H9 (cell line): ENCODE data around the gene CORO2B. TPM values are rescaled to one million over a fixed set of nuclear protein-coding genes. Genes with fewer than 3 reads are reported as not detected.

ENCODE experiments used
- DNase-seq: peaks from one replicate; pipeline ENCODE4 v3.0.0-alpha.2; 2017
- H2AFZ ChIP-seq: one replicate; pipeline ENCODE4 v1.6.1; 2013; ENCODE audit warnings: mild to moderate bottlenecking, low read length, control low read depth, moderate library complexity
- H2AK5ac ChIP-seq: 2 replicates; pipeline ENCODE4 v1.6.1; 2013; ENCODE audit warnings: low read length, control low read depth, mixed read lengths; ENCODE audit not compliant: insufficient read length
- H2BK120ac ChIP-seq: one replicate; pipeline ENCODE4 v1.6.1; 2013; ENCODE audit warnings: low read depth, mild to moderate bottlenecking, low read length, control low read depth, inconsistent platforms; ENCODE audit not compliant: poor library complexity, severe bottlenecking
- H2BK12ac ChIP-seq: 2 replicates; pipeline ENCODE4 v1.6.1; 2013; ENCODE audit warnings: low read length, control low read depth, mixed read lengths, low read depth; ENCODE audit not compliant: insufficient read length
- H2BK15ac ChIP-seq: 2 replicates; pipeline ENCODE4 v1.6.1; 2013; ENCODE audit warnings: low read depth, low read length, control low read depth
- H2BK20ac ChIP-seq: one replicate; pipeline ENCODE4 v1.6.1; 2013; ENCODE audit warnings: low read depth, mild to moderate bottlenecking, low read length, control low read depth, inconsistent platforms; ENCODE audit not compliant: poor library complexity, severe bottlenecking
- H2BK5ac ChIP-seq: 2 replicates; pipeline ENCODE4 v1.6.1; 2013; ENCODE audit warnings: low read length, control low read depth, mixed read lengths; ENCODE audit not compliant: insufficient read length
- H3K14ac ChIP-seq: 2 replicates; pipeline ENCODE4 v1.6.1; 2013; ENCODE audit warnings: low read length, control low read depth; ENCODE audit not compliant: insufficient read depth
- H3K18ac ChIP-seq: 2 replicates; pipeline ENCODE4 v1.6.1; 2013; ENCODE audit warnings: low read depth, mild to moderate bottlenecking, mixed read lengths, low read length, control low read depth; ENCODE audit not compliant: insufficient read length
- H3K23ac ChIP-seq: 2 replicates; pipeline ENCODE4 v1.6.1; 2013; ENCODE audit warnings: low read length, control low read depth, mixed read lengths, low read depth; ENCODE audit not compliant: insufficient read length
- H3K23me2 ChIP-seq: 2 replicates; pipeline ENCODE4 v1.6.1; 2013; ENCODE audit warnings: low read depth, mild to moderate bottlenecking, mixed read lengths, low read length, control low read depth; ENCODE audit not compliant: insufficient read length, poor library complexity, severe bottlenecking
- H3K27ac ChIP-seq: 2 replicates; pipeline ENCODE4 v1.5.1; 2013; ENCODE audit warnings: low read length, control low read depth, mixed read lengths, low read depth; ENCODE audit not compliant: insufficient read length
- H3K27me3 ChIP-seq: 2 replicates; pipeline ENCODE4 v1.6.1; 2013; ENCODE audit warnings: low read length, control low read depth, inconsistent platforms; ENCODE audit not compliant: insufficient read depth
- H3K4ac ChIP-seq: 2 replicates; pipeline ENCODE4 v1.6.1; 2013; ENCODE audit warnings: low read depth, mild to moderate bottlenecking, control low read depth, inconsistent platforms, low read length, moderate library complexity
- H3K4me1 ChIP-seq: 2 replicates; pipeline ENCODE4 v1.6.1; 2013; ENCODE audit warnings: low read length, control low read depth, inconsistent platforms; ENCODE audit not compliant: insufficient read depth
- H3K4me2 ChIP-seq: 2 replicates; pipeline ENCODE4 v1.6.1; 2013; ENCODE audit warnings: low read length, control low read depth, mixed read lengths; ENCODE audit not compliant: insufficient read length, insufficient read depth
- H3K56ac ChIP-seq: 2 replicates; pipeline ENCODE4 v1.6.1; 2013; ENCODE audit warnings: low read depth, mild to moderate bottlenecking, mixed read lengths, low read length, control low read depth; ENCODE audit not compliant: insufficient read length
- H3K79me1 ChIP-seq: 2 replicates; pipeline ENCODE4 v1.6.1; 2013; ENCODE audit warnings: low read depth, mild to moderate bottlenecking, moderate library complexity, low read length, control low read depth, inconsistent platforms; ENCODE audit not compliant: insufficient read depth, poor library complexity, severe bottlenecking
- H3K79me2 ChIP-seq: 2 replicates; pipeline ENCODE4 v1.6.1; 2013; ENCODE audit warnings: low read length, control low read depth, inconsistent platforms; ENCODE audit not compliant: insufficient read depth
- H3K9ac ChIP-seq: 2 replicates; pipeline ENCODE4 v1.6.1; 2013; ENCODE audit warnings: low read length, control low read depth, mixed read lengths; ENCODE audit not compliant: insufficient read length; ENCODE audit errors: extremely low read depth
- H3K9me3 ChIP-seq: one replicate; pipeline ENCODE4 v1.6.1; 2013; ENCODE audit warnings: low read depth, low read length, inconsistent platforms; ENCODE audit not compliant: control insufficient read depth
- H3T11ph ChIP-seq: one replicate; pipeline ENCODE4 v1.6.1; 2013; ENCODE audit warnings: mild to moderate bottlenecking, low read length, control low read depth, inconsistent platforms
- H4K20me1 ChIP-seq: one replicate; pipeline ENCODE4 v1.6.1; 2013; ENCODE audit not compliant: control insufficient read depth, insufficient read length, insufficient read depth
- H4K5ac ChIP-seq: 2 replicates; pipeline ENCODE4 v1.6.1; 2013; ENCODE audit warnings: low read depth, mild to moderate bottlenecking, mixed read lengths, low read length, control low read depth; ENCODE audit not compliant: insufficient read length
- H4K8ac ChIP-seq: replicated peaks from 2 replicates; pipeline ENCODE4 v1.6.1; 2013; ENCODE audit warnings: low read length, control low read depth, mixed read lengths, low read depth; ENCODE audit not compliant: insufficient read length
- H4K91ac ChIP-seq: 2 replicates; pipeline ENCODE4 v1.6.1; 2013; ENCODE audit warnings: low read depth, mild to moderate bottlenecking, moderate library complexity, mixed read lengths, low read length, control low read depth; ENCODE audit not compliant: insufficient read length
- H3K27ac Mint-ChIP-seq, 3 experiments: 2 replicates in 2 of 3; 3 replicates in 1 of 3; pipeline ENCODE4 v1.8.0; 2020 to 2021; ENCODE audit warnings: mixed read lengths in 3 of 3, mild to moderate bottlenecking in 1 of 3, moderate library complexity in 1 of 3
- H3K27me3 Mint-ChIP-seq: 2 replicates; pipeline ENCODE4 v1.8.0; 2021; ENCODE audit warnings: low read depth, mild to moderate bottlenecking, moderate library complexity, mixed read lengths
- H3K36me3 Mint-ChIP-seq, 3 experiments: 2 replicates in 2 of 3; 3 replicates in 1 of 3; pipeline ENCODE4 v1.8.0; 2020 to 2021; ENCODE audit warnings: low read depth in 3 of 3, mixed read lengths in 3 of 3; ENCODE audit not compliant: insufficient read depth in 1 of 3
- H3K4me1 Mint-ChIP-seq, 2 experiments: 2 replicates each; pipeline ENCODE4 v1.8.0; 2020; ENCODE audit warnings: mixed read lengths in 2 of 2
- H3K4me3 Mint-ChIP-seq, 2 experiments: 2 replicates in 1 of 2; 3 replicates in 1 of 2; pipeline ENCODE4 v1.8.0; 2020 to 2021; ENCODE audit warnings: mild to moderate bottlenecking in 2 of 2, mixed read lengths in 2 of 2, moderate library complexity in 1 of 2
- H3K9me3 Mint-ChIP-seq, 2 experiments: 2 replicates in 1 of 2; 3 replicates in 1 of 2; pipeline ENCODE4 v1.8.0; 2020; ENCODE audit warnings: mild to moderate bottlenecking in 2 of 2, mixed read lengths in 2 of 2, moderate library complexity in 1 of 2
- CTCF ChIP-seq: fragments of 200-600 bp; sonication (generic); conservative IDR thresholded peaks from 3 replicates; pipeline ENCODE4 v1.8.0; 2021; ENCODE audit warnings: antibody characterized with exemption, mild to moderate bottlenecking
- WGBS: extraction: QIAGEN DNeasy Blood & Tissue Kit; methylation state at CpG from one replicate; pipeline ENCODE4 v1.1.7; 2013; ENCODE audit warnings: missing lambda C conversion rate, low lambda C conversion rate, mixed read lengths; ENCODE audit not compliant: insufficient read length; ENCODE audit errors: extremely low coverage; 5-methylcytosine and 5-hydroxymethylcytosine counted together
- total RNA-seq: library from RNA; stranded (reverse); gene quantifications from 2 replicates; pipeline ENCODE4 v1.2.1, GENCODE V29; 2021

The CORO2B gene
- total RNA-seq, 1 experiment from 2014 or later: 3.1 TPM

GRCh38 chr15:68567345-68567744, 11.4 kb upstream of the CORO2B start:
- no peak overlapping the region for H4K5ac ChIP-seq
- H3K36me3 Mint-ChIP-seq: no peaks in the 10 kb centered on the region
- H3K4me1 ChIP-seq: peaks cover 15% of the 10 kb centered on the region; the same call in 1 of the 2 replicates

More at GRCh38 chr15:68567345-68567744, 11.4 kb upstream of the CORO2B start:
- H2BK20ac ChIP-seq: no peak overlapping the region
- no peak overlapping the region for H2BK5ac ChIP-seq
- Mint-ChIP-seq H3K4me1 (peaks cover 44 to 55% of the 10 kb centered on the region in 2 experiments), H3K4me3 (no peak overlapping the region), H3K9me3 (peaks cover 0 to 3% of the 10 kb centered on the region in 2 experiments; a peak in 1 of 5 replicates), H3K27ac (no peak overlapping the region; a peak in 2 of 7 replicates), H3K27me3 (peaks cover 4% of the 10 kb centered on the region)
- H3K56ac ChIP-seq: no peak overlapping the region
- no peak for TF ChIP-seq CTCF
- no peak overlapping the region for H3K14ac ChIP-seq
- H3K27ac ChIP-seq: no peak overlapping the region
- no peak overlapping the region for H2BK120ac ChIP-seq
- no peak overlapping the region for H2AFZ ChIP-seq
- H2BK12ac ChIP-seq: no peak overlapping the region
- no peaks in the 10 kb centered on the region for H3K79me2 ChIP-seq
- H3K23ac ChIP-seq: no peak overlapping the region
- no peak overlapping the region for H2AK5ac ChIP-seq
- no peak overlapping the region for H3K9ac ChIP-seq
- no peak overlapping the region for H3K4me2 ChIP-seq
- WGBS: no CpG with 5 or more reads among the region's 3 CpGs
- no peak overlapping the region for H3K4ac ChIP-seq
- no peak overlapping the region for H3T11ph ChIP-seq
- no peak for DNase-seq
- H3K18ac ChIP-seq: no peak overlapping the region
- H4K8ac ChIP-seq: no peak overlapping the region
- H3K9me3 ChIP-seq: no peaks in the 10 kb centered on the region
- H2BK15ac ChIP-seq: no peak overlapping the region
- H3K27me3 ChIP-seq: no peaks in the 10 kb centered on the region; the same call in 1 of the 2 replicates
- H4K91ac ChIP-seq: no peak overlapping the region
- H3K79me1 ChIP-seq: no peaks in the 10 kb centered on the region
- no peaks in the 10 kb centered on the region for H4K20me1 ChIP-seq
- H3K23me2 ChIP-seq: no peaks in the 10 kb centered on the region
